HG02623 (cell line): ENCODE measurements around the gene RACGAP1.

Source experiments
- ATAC-seq: cut with Tn5 transposase; IDR thresholded peaks from one replicate; pipeline ENCODE4 v1.9.1; 2021; ENCODE audit warnings: moderate library complexity; ENCODE audit not compliant: unreplicated experiment

The RACGAP1 gene

GRCh38 chr12:49944046-49944445 is 81.2 kb downstream of the RACGAP1 start:
- ATAC-seq = no peak

GRCh38 chr12:49943625-49943960 is 81.7 kb downstream of the RACGAP1 start:
- ATAC-seq = no peak

GRCh38 chr12:49942921-49943624 is 82.2 kb downstream of the RACGAP1 start:
- ATAC-seq = no peak

- ATAC-seq = no peak
These were observed 82.8 kb downstream of the RACGAP1 start for GRCh38 chr12:49942512-49942893.

- no peak for ATAC-seq
These were observed 83.5 kb downstream of the RACGAP1 start for GRCh38 chr12:49941556-49942511.

- ATAC-seq = no peak
These were observed 85.6 kb downstream of the RACGAP1 start for GRCh38 chr12:49939707-49940106.

GRCh38 chr12:49939307-49939706 is 86.0 kb downstream of the RACGAP1 start:
- no peak for ATAC-seq
